GM23338 (cell line): ENCODE data around the gene AJUBA. TPM values are rescaled to one million over a fixed set of nuclear protein-coding genes. Genes with fewer than 3 reads are reported as not detected.

Source experiments
- ATAC-seq: fragments of 200-7000 bp; cut with Tn5 transposase; 3 replicates; pipeline ENCODE4 v1.9.1; 2020
- DNase-seq: peaks from one replicate; pipeline ENCODE4 v3.0.0-alpha.2; 2015; ENCODE audit warnings: low spot score
- H2AFZ ChIP-seq: fragments of 200-600 bp; sonication (generic); 2 replicates; pipeline ENCODE4 v1.8.0; 2016; ENCODE audit warnings: antibody characterized with exemption, mild to moderate bottlenecking, moderate library complexity
- H3F3A ChIP-seq: fragments of 200-600 bp; sonication (generic); replicated peaks from 2 replicates; pipeline ENCODE4 v1.8.0; 2017; ENCODE audit warnings: antibody characterized with exemption, mixed run types, low read depth
- H3K27ac ChIP-seq: fragments of 200-600 bp; sonication (generic); 2 replicates; pipeline ENCODE4 v1.6.1; 2016; ENCODE audit warnings: low read depth
- H3K27me3 ChIP-seq: fragments of 200-600 bp; sonication (generic); 2 replicates; pipeline ENCODE4 v1.8.0; 2016; ENCODE audit warnings: mild to moderate bottlenecking, mixed run types, moderate library complexity; ENCODE audit not compliant: insufficient read depth
- H3K36me3 ChIP-seq: fragments of 200-600 bp; sonication (generic); 2 replicates; pipeline ENCODE4 v1.8.0; 2016; ENCODE audit warnings: mild to moderate bottlenecking; ENCODE audit not compliant: insufficient read depth
- H3K4me1 ChIP-seq: fragments of 200-600 bp; sonication (generic); 2 replicates; pipeline ENCODE4 v1.8.0; 2016; ENCODE audit warnings: mild to moderate bottlenecking, moderate library complexity; ENCODE audit not compliant: insufficient read depth
- H3K4me2 ChIP-seq: fragments of 200-600 bp; sonication (generic); 2 replicates; pipeline ENCODE4 v1.7.1; 2017; ENCODE audit warnings: mixed run types
- H3K4me3 ChIP-seq: fragments of 200-600 bp; sonication (generic); 2 replicates; pipeline ENCODE4 v1.6.1; 2016; ENCODE audit warnings: mixed run types
- H3K79me2 ChIP-seq: fragments of 200-600 bp; sonication (generic); replicated peaks from 2 replicates; pipeline ENCODE4 v1.8.0; 2017; ENCODE audit warnings: mild to moderate bottlenecking; ENCODE audit not compliant: insufficient read depth
- H3K9me2 ChIP-seq: fragments of 200-600 bp; sonication (generic); 2 replicates; pipeline ENCODE4 v1.8.0; 2017; ENCODE audit not compliant: insufficient read depth
- H4K20me1 ChIP-seq: fragments of 200-600 bp; sonication (generic); replicated peaks from 2 replicates; pipeline ENCODE4 v1.8.0; 2017; ENCODE audit warnings: mild to moderate bottlenecking; ENCODE audit not compliant: insufficient read depth
- H3K27ac Mint-ChIP-seq: 2 replicates; pipeline ENCODE4 v1.8.0; 2020; ENCODE audit warnings: inconsistent platforms, mild to moderate bottlenecking, moderate library complexity, mixed read lengths
- H3K27me3 Mint-ChIP-seq: 3 replicates; pipeline ENCODE4 v1.8.0; 2022; ENCODE audit warnings: low read depth, mild to moderate bottlenecking, moderate library complexity, mixed read lengths, inconsistent platforms; ENCODE audit not compliant: insufficient read depth, poor library complexity
- H3K36me3 Mint-ChIP-seq: 3 replicates; pipeline ENCODE4 v1.8.0; 2021; ENCODE audit warnings: low read depth, mild to moderate bottlenecking, inconsistent platforms, moderate library complexity, mixed read lengths
- H3K4me1 Mint-ChIP-seq: 3 replicates; pipeline ENCODE4 v1.8.0; 2020; ENCODE audit warnings: mild to moderate bottlenecking, inconsistent platforms, mixed read lengths
- H3K4me3 Mint-ChIP-seq: 3 replicates; pipeline ENCODE4 v1.8.0; 2021; ENCODE audit warnings: moderate library complexity, mild to moderate bottlenecking, inconsistent platforms, mixed read lengths
- H3K9me3 Mint-ChIP-seq: 3 replicates; pipeline ENCODE4 v1.8.0; 2020; ENCODE audit warnings: moderate library complexity, mild to moderate bottlenecking, inconsistent platforms, mixed read lengths
- CREB1 ChIP-seq: fragments of 250-450 bp; sonication (Bioruptor Pico); IDR thresholded peaks from 2 replicates; pipeline ENCODE4 v1.5.0; 2020; ENCODE audit warnings: low read depth, mild to moderate bottlenecking, moderate library complexity
- ETS1 ChIP-seq: IDR thresholded peaks from 2 replicates; pipeline ENCODE4 v1.6.1; 2016; ENCODE audit warnings: antibody characterized with exemption
- EZH2 ChIP-seq: fragments of 200-600 bp; sonication (generic); IDR thresholded peaks from one replicate; pipeline ENCODE4 v1.8.0; 2017; ENCODE audit warnings: antibody characterized with exemption, mild to moderate bottlenecking, low read depth; ENCODE audit not compliant: unreplicated experiment
- JUNB ChIP-seq: IDR thresholded peaks from one replicate; pipeline ENCODE4 v1.6.1; 2016; ENCODE audit warnings: antibody characterized with exemption; ENCODE audit not compliant: unreplicated experiment
- NANOG ChIP-seq: IDR thresholded peaks from 2 replicates; pipeline ENCODE4 v1.6.1; 2016; ENCODE audit warnings: antibody characterized with exemption, borderline replicate concordance
- POLR2AphosphoS5 ChIP-seq: IDR thresholded peaks from 2 replicates; pipeline ENCODE4 v1.6.1; 2016; ENCODE audit warnings: antibody characterized with exemption, low read depth
- REST ChIP-seq: IDR thresholded peaks from one replicate; pipeline ENCODE4 v1.6.1; 2018; ENCODE audit warnings: antibody characterized with exemption; ENCODE audit not compliant: unreplicated experiment
- STAT1 ChIP-seq: IDR thresholded peaks from one replicate; pipeline ENCODE4 v1.6.1; 2016; ENCODE audit warnings: antibody characterized with exemption; ENCODE audit not compliant: unreplicated experiment
- ZNF114 ChIP-seq: fragments of 250-450 bp; sonication (Bioruptor Pico); IDR thresholded peaks from 2 replicates; pipeline ENCODE4 v1.5.0; 2020; ENCODE audit warnings: mild to moderate bottlenecking, moderate library complexity
- ZNF462 ChIP-seq: fragments of 250-450 bp; sonication (Bioruptor Pico); IDR thresholded peaks from 2 replicates; pipeline ENCODE4 v1.5.0; 2020; ENCODE audit warnings: mild to moderate bottlenecking, moderate library complexity
- polyA plus RNA-seq: library from polyadenylated mRNA; unstranded; fragments of >200 nt; fragmentation: Nextera tagmentation; extraction: Ambion mirVana; gene quantifications from 2 replicates; pipeline ENCODE4 v1.2.1, GENCODE V29; 2016
- total RNA-seq: library from RNA; depleted of rRNA; stranded (reverse); fragments of >200 nt; shearing (Covaris generic); gene quantifications from 2 replicates; pipeline ENCODE4 v1.2.3, GENCODE V29; 2014

The AJUBA gene
- total and polyA plus RNA-seq, 2 experiments from 2014 or later = 11.8 to 55.9 TPM

- TF ChIP-seq ZNF462 (CRISPR knock-in tag) (no peak), ZNF114 (CRISPR knock-in tag) (no peak), NANOG (no peak), POLR2AphosphoS5 (no peak)
These were observed 40.9 kb upstream of the AJUBA start (continued) for GRCh38 chr14:23023022-23023794.

- Histone ChIP-seq H3K27ac (no peak overlapping the region; the same call in 1 of the 2 replicates), H3K4me2 (no peak overlapping the region), H3K9me2 (no peaks in the 10 kb centered on the region), H3K79me2 (no peaks in the 10 kb centered on the region), H3K4me3 (no peak overlapping the region), H3F3A (peaks cover 7% of the 10 kb centered on the region; the same call in 1 of the 2 replicates), H3K36me3 (peaks cover 17% of the 10 kb centered on the region; the same call in 1 of the 2 replicates), H4K20me1 (peaks cover 12% of the 10 kb centered on the region), H3K4me1 (peaks cover 18% of the 10 kb centered on the region), H2AFZ (no peak overlapping the region), H3K27me3 (no peaks in the 10 kb centered on the region)
- Mint-ChIP-seq H3K27me3 (peaks cover 5% of the 10 kb centered on the region), H3K9me3 (no peaks in the 10 kb centered on the region), H3K27ac (no peak overlapping the region), H3K36me3 (peaks cover 22% of the 10 kb centered on the region), H3K4me1 (peaks cover 26% of the 10 kb centered on the region), H3K4me3 (no peak overlapping the region)
- no peak for DNase-seq
- no peak for ATAC-seq
- TF ChIP-seq REST = no peak
- no peak for TF ChIP-seq NANOG
- no peak for TF ChIP-seq ETS1
- TF ChIP-seq EZH2 = no peak
- TF ChIP-seq STAT1 = no peak
- no peak for TF ChIP-seq ZNF114 (CRISPR knock-in tag)
- no peak for TF ChIP-seq CREB1 (CRISPR knock-in tag)
- TF ChIP-seq JUNB = no peak
- no peak for TF ChIP-seq POLR2AphosphoS5
These were observed 39.6 kb upstream of the AJUBA start for GRCh38 chr14:23021889-23022442.
